ENCODE data around the gene MCF2.

GRCh38 chrX:139532834-139533233 is 175.1 kb downstream of the MCF2 start:
- no peak for TF ChIP-seq CTCF (IDR thresholded peaks at IDR 0.05; ENCODE audit: borderline replicate concordance, extremely low read depth, low read length, poor library complexity, severe bottlenecking)
- no peak for TF ChIP-seq EZH2 (IDR thresholded peaks at IDR 0.05; ENCODE audit: borderline replicate concordance, low read depth, low read length, severe bottlenecking)

All from DND-41 (cell line).